BLaER1 (cell line): ENCODE data around the gene EFNA1.

Experiments used
- H3K27ac ChIP-seq: shearing (Covaris generic); formaldehyde crosslinking; 2 replicates; pipeline ENCODE4 v1.8.1; 2022
- H3K27me3 ChIP-seq: shearing (Covaris generic); formaldehyde crosslinking; 2 replicates; pipeline ENCODE4 v1.8.1; 2022
- H3K36me3 ChIP-seq: shearing (Covaris generic); formaldehyde crosslinking; 2 replicates; pipeline ENCODE4 v1.8.1; 2022
- H3K4me1 ChIP-seq: shearing (Covaris generic); formaldehyde crosslinking; 2 replicates; pipeline ENCODE4 v1.8.1; 2022
- H3K4me2 ChIP-seq: shearing (Covaris generic); formaldehyde crosslinking; 2 replicates; pipeline ENCODE4 v1.8.1; 2022
- H3K4me3 ChIP-seq: shearing (Covaris generic); formaldehyde crosslinking; 2 replicates; pipeline ENCODE4 v1.8.1; 2022
- H3K9ac ChIP-seq: shearing (Covaris generic); formaldehyde crosslinking; 2 replicates; pipeline ENCODE4 v1.8.1; 2022
- H3K9me3 ChIP-seq: shearing (Covaris generic); formaldehyde crosslinking; 2 replicates; pipeline ENCODE4 v1.8.1; 2022
- H4K20me1 ChIP-seq: shearing (Covaris generic); formaldehyde crosslinking; 2 replicates; pipeline ENCODE4 v1.8.1; 2022
- Cebpa-rat ChIP-seq: shearing (Covaris generic); IDR thresholded peaks from 2 replicates; pipeline ENCODE4 v1.8.1; 2022

Gene EFNA1

GRCh38 chr1:155123801-155124200, 3.9 kb upstream of the EFNA1 start:
- Histone ChIP-seq H3K27ac (no peak overlapping the region), H3K4me3 (no peak overlapping the region), H3K36me3 (no peaks in the 10 kb centered on the region), H3K9me3 (no peaks in the 10 kb centered on the region), H3K4me1 (peaks cover 22% of the 10 kb centered on the region), H3K9ac (no peak overlapping the region), H4K20me1 (no peaks in the 10 kb centered on the region), H3K27me3 (peaks cover 35% of the 10 kb centered on the region), H3K4me2 (no peak overlapping the region)
- TF ChIP-seq Cebpa-rat: no peak

GRCh38 chr1:155124503-155125463, 2.9 kb upstream of the EFNA1 start:
- Histone ChIP-seq H3K9me3 (no peaks in the 10 kb centered on the region), H3K4me1 (peaks cover 31% of the 10 kb centered on the region), H3K4me3 (no peak overlapping the region), H3K27ac (no peak overlapping the region), H3K9ac (no peak overlapping the region), H3K36me3 (no peaks in the 10 kb centered on the region), H4K20me1 (no peaks in the 10 kb centered on the region), H3K27me3 (peaks cover 35% of the 10 kb centered on the region), H3K4me2 (no peak overlapping the region)
- no peak for TF ChIP-seq Cebpa-rat

- Histone ChIP-seq H4K20me1 (no peaks in the 10 kb centered on the region), H3K9me3 (no peaks in the 10 kb centered on the region), H3K4me1 (peaks cover 39% of the 10 kb centered on the region), H3K9ac (no peak overlapping the region), H3K4me2 (no peak overlapping the region), H3K27ac (no peak overlapping the region), H3K36me3 (no peaks in the 10 kb centered on the region), H3K4me3 (no peak overlapping the region), H3K27me3 (peaks cover 35% of the 10 kb centered on the region)
- TF ChIP-seq Cebpa-rat: no peak
These were observed 2.1 kb upstream of the EFNA1 start for GRCh38 chr1:155125511-155125945.

GRCh38 chr1:155125946-155126555, 1.6 kb upstream of the EFNA1 start:
- Histone ChIP-seq H3K27ac (no peak overlapping the region), H4K20me1 (no peaks in the 10 kb centered on the region), H3K9ac (no peak overlapping the region), H3K36me3 (peaks cover 3% of the 10 kb centered on the region), H3K4me3 (no peak overlapping the region), H3K9me3 (no peaks in the 10 kb centered on the region), H3K4me2 (peak overlapping the region; percentile 99; the same call in 1 of the 2 replicates), H3K4me1 (peaks cover 44% of the 10 kb centered on the region), H3K27me3 (peaks cover 35% of the 10 kb centered on the region)
- no peak for TF ChIP-seq Cebpa-rat

GRCh38 chr1:155126556-155127104, 1.0 kb upstream of the EFNA1 start:
- 0 out of 2 replicates have a peak overlapping the region, but pooled peaks have one; percentile 61 for H3K9ac ChIP-seq
- H3K4me1 ChIP-seq: peaks cover 50% of the 10 kb centered on the region
- no peaks in the 10 kb centered on the region for H4K20me1 ChIP-seq
- H3K27ac ChIP-seq: no peak overlapping the region
- H3K9me3 ChIP-seq: no peaks in the 10 kb centered on the region
- no peak for TF ChIP-seq Cebpa-rat
- peak overlapping the region; percentile 82 for H3K4me3 ChIP-seq
- H3K27me3 ChIP-seq: peaks cover 35% of the 10 kb centered on the region
- H3K4me2 ChIP-seq: peak overlapping the region; percentile 99
- H3K36me3 ChIP-seq: peaks cover 9% of the 10 kb centered on the region

GRCh38 chr1:155127967-155128754, 485 bp downstream of the EFNA1 start:
- Histone ChIP-seq H3K9me3 (no peaks in the 10 kb centered on the region), H3K36me3 (peaks cover 24% of the 10 kb centered on the region), H3K4me3 (peak overlapping the region; percentile 82), H3K4me2 (peak overlapping the region; percentile 99), H4K20me1 (no peaks in the 10 kb centered on the region), H3K27me3 (peaks cover 35% of the 10 kb centered on the region), H3K4me1 (peaks cover 54% of the 10 kb centered on the region), H3K27ac (peak overlapping the region; percentile 74), H3K9ac (peak overlapping the region; percentile 84)
- TF ChIP-seq Cebpa-rat: no peak

- H3K4me1 ChIP-seq: peaks cover 54% of the 10 kb centered on the region
These were observed 1.2 kb downstream of the EFNA1 start for GRCh38 chr1:155128755-155129473.

GRCh38 chr1:155130272-155131006, 2.8 kb downstream of the EFNA1 start:
- peaks cover 30% of the 10 kb centered on the region for H3K27me3 ChIP-seq
- no peaks in the 10 kb centered on the region for H4K20me1 ChIP-seq
- peak overlapping the region; percentile 99 for H3K4me2 ChIP-seq
- no peaks in the 10 kb centered on the region for H3K9me3 ChIP-seq
- H3K27ac ChIP-seq: peak overlapping the region; percentile 74
- peak overlapping the region; percentile 84 for H3K9ac ChIP-seq
- H3K36me3 ChIP-seq: peaks cover 41% of the 10 kb centered on the region
- H3K4me3 ChIP-seq: peak overlapping the region; percentile 82
- no peak for TF ChIP-seq Cebpa-rat
- peaks cover 68% of the 10 kb centered on the region for H3K4me1 ChIP-seq

More at GRCh38 chr1:155128755-155129473, 1.2 kb downstream of the EFNA1 start:
- Histone ChIP-seq H3K27me3 (peaks cover 35% of the 10 kb centered on the region), H3K4me2 (peak overlapping the region; percentile 99), H3K9ac (peak overlapping the region; percentile 84), H4K20me1 (no peaks in the 10 kb centered on the region), H3K36me3 (peaks cover 31% of the 10 kb centered on the region), H3K4me3 (peak overlapping the region; percentile 82), H3K9me3 (no peaks in the 10 kb centered on the region), H3K27ac (peak overlapping the region; percentile 74)
- no peak for TF ChIP-seq Cebpa-rat
